A204.1 (cell line): ENCODE measurements around the gene DUSP8.
"Not testable (repeated sequence)": the region's sequence is repeated elsewhere in the genome, so short reads cannot be mapped to it uniquely, and the experiment has no call there.

Experiments used
- FAIRE-seq: peaks from 2 replicates; lab custom pipeline; 2012; peaks lifted over from hg19 to GRCh38; lab: Jason Lieb, UNC

Gene DUSP8

DNA sequence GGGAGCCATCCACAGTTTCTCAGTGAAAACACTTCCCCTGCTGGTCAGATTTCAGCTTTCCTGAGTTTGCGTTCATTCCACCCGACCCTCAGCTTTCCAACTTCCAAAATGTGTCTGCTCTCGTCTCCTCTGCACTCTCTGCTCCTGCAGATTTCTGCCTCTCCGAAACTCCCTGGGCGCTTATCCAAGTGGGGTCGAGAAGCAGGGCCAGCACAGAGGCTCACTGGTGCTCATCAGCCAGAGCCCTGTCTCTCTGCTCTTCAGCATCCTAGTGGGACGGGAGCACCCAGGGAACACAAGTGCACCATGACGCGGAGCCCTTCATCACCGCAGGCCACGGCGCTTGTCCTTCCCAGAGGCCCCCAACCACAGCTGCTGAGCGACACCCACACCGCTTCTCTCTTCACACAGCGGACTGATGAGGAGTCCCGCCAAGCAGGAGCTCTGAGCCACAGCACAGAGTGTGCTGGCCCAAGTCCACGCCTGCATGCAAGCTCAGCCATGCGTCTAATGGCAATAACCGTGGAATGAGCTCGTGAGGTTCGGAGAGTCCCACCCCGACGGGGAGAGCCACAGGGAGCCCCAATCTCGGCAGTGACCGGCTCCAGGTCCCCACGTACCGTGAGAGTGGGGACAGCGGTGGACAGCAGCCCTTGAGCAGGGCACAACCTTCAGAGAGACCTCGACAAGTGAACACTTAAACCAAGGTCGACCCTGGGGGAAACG, 57.6 kb downstream of the DUSP8 start:
- FAIRE-seq, result no peak

DNA sequence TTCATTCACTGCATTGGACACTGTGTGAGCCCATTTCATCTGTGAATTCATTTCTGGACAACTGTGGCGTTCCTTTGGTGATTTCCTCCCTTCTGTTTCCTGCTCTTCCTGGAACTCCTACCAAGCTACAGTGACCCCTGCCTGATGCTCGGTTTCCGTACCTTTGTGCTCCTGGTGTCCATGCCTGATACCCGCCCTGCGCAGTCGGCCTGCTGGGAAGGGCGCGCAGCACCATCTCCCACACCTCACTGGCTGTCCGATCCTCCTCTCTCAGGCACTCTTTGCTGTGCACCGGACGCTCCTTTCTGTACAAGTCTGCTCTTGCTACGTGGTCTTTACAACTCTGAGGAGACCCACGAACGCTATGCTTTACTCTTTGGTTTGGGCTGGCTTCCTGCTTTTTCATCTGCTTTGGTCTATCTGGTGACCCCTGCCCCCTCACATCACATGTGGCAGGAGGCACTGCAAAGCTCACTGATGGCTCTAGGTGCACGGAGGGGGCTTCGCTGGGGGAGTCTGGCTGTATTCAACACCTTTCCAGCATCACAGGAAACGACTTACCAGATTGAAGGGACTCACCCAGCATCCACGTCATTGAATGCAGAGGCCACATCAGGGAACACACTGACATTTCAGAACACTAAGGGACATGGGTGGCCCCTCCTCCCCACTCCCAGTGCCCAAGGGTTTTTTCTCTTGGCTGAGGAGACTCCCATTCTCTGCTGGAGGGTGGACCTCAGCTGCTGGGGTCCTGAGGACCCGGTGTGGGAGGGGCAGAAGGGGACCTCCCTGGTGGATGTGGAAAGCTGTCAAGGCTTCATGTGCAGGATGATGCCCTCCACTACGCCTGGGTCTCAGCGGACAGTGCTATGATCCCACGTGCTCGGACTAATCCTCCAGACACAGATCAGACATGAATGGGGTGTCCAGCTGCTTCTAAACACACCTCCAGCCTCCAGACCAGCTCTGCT, 58.5 kb downstream of the DUSP8 start:
- no peak for FAIRE-seq

DNA sequence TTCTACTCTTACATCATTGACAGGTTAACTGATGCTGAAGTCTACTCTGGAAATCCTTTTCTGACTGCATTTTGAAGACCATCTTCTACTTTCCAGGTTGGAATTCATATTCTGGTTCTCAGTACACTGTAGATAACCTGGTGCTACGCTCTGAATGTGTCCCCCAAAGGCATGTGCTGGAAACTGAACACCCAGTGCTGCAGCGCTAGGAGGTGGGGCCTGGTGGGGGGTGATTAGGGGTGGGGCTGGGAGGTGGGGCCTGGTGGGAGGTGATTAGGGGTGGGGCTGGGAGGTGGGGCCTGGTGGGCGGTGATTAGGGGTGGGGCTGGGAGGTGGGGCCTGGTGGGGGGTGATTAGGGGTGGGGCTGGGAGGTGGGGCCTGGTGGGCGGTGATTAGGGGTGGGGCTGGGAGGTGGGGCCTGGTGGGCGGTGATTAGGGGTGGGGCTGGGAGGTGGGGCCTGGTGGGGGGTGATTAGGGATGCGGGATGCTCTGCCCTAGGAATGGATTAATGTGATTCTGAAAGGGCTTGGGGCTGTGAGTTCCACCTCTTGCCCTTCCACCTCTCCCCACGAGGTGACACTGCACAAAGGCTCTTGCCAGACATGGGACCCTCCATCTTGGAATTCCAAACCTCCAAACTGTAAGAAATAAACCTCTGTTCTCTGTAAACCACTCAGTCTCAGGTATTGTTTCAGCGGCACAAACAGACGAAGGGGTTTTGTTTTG, 59.4 kb downstream of the DUSP8 start:
- FAIRE-seq, result not testable (repeated sequence)

DNA sequence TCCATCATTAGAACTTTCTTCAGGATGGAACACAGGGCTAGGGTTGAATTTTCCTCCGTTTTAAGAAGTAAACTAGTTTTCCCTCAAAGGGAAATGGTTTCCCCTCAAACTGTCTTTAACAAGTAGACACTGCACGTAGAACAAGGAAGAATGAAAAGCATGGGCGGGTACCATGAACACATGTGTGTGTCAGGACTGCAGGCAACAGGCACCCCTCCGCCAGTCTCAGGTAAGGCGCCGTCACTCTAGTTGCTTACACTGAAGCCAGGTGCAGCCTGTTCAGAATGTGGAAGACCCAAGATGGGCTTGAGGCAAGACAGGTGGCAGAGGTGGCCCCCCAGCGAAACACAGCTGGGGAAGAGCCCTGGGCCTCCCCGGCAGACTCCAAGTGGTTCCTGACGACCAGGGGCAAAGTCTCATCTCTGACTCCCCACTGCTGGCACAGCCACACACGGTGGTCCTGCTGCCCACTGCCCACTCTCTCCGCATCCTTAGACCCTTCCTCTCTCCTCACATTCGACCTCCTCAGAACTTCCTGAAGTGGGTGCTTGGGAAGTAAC, 60.1 kb downstream of the DUSP8 start:
- FAIRE-seq, result no peak

DNA sequence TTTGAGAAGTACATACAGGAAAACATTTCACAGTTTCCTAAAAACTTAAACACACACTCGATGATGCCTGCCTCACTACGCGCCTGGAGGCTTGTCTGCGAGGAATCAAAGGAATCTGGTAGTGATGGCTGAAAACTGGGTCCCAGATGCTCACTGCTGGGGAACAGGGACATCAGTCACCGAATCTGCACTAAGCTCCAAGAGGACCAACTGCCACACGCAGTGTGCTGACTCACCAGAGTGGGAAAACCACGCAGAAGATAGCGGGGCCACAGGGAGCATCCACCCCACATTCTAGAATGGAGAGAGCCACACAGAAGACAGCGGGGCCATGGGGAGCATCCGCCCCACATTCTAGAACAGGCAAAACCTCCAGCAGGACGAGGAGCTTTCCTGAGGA, 61.1 kb downstream of the DUSP8 start:
- no peak for FAIRE-seq

DNA sequence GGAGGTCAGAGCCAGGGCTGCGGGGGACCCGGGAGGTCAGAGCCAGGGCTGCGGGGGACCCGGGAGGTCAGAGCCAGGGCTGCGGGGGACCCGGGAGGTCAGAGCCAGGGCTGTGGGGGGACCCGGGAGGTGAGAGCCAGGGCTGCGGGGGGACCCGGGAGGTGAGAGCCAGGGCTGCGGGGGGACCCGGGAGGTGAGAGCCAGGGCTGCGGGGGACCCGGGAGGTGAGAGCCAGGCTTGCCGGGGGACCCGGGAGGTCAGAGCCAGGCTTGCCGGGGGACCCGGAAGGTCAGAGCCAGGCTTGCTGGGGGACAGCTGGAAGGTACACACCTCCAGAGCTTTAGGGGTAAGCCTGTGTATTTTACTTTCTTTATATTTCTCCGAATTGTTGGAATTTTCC, 61.7 kb downstream of the DUSP8 start:
- FAIRE-seq, result not testable (repeated sequence)

DNA sequence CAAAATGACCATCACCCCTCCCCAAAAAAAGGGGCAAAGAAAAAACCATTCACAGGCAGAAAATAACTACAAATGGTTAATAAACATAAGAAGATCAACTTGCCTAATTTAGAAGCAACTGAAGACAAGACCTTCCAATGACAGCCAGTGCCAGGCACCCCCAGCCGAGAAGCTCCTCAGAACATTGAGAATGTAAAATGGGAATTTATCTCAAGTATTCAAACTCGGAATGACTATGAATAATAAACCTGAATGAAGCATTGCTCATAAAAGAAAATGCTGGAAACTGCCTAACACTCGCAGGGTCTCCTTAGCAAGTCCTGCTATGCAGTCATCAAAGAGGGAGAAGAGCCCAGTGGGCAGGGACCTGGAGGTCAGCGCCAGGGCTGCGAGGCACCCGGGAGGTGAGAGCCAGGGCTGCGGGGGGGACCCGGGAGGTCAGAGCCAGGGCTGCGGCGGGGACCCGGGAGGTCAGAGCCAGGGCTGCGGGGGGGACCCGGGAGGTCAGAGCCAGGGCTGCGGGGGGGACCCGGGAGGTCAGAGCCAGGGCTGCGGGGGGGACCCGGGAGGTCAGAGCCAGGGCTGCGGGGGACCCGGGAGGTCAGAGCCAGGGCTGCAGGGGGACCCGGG, 62.3 kb downstream of the DUSP8 start:
- no peak for FAIRE-seq

DNA sequence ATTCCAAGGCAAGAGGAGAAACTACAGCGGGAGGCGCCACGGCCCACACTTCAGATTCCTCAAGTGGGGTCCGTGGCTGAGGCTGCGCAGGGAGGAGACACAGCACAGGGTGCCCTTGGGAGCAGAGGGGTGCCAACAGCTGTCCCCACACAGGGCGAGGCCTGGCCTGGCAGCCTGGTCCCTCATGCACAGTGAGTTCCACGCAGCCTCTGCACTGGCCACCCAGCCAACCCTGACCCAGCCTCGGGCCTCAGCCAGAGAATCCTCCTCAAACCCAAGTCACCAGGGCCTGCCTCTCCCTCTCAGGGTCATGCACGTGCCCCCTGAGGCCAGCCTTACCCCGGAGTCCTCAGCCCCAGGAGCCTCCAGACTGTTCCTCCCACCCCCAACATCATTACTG, 63.1 kb downstream of the DUSP8 start:
- no peak for FAIRE-seq

DNA sequence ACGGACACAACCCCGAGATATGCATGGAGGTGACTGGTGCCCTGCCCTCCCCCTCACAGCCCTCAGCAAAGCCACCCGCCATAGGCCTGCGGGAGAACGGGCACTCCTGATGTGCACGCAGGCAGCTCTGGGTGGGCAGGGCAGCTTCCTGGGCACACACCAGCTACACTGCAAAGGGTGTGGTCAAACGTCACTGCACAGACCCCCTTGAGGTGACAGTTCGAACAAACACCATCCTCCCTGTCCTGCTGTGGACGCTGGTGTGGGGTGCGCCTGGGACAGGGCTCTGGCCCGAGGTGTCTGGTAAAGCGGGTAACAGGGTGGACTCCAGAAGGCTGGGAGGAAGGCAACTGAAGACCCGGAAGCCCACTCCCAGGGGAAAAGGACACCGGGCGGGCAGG, 63.6 kb downstream of the DUSP8 start:
- no peak for FAIRE-seq

DNA sequence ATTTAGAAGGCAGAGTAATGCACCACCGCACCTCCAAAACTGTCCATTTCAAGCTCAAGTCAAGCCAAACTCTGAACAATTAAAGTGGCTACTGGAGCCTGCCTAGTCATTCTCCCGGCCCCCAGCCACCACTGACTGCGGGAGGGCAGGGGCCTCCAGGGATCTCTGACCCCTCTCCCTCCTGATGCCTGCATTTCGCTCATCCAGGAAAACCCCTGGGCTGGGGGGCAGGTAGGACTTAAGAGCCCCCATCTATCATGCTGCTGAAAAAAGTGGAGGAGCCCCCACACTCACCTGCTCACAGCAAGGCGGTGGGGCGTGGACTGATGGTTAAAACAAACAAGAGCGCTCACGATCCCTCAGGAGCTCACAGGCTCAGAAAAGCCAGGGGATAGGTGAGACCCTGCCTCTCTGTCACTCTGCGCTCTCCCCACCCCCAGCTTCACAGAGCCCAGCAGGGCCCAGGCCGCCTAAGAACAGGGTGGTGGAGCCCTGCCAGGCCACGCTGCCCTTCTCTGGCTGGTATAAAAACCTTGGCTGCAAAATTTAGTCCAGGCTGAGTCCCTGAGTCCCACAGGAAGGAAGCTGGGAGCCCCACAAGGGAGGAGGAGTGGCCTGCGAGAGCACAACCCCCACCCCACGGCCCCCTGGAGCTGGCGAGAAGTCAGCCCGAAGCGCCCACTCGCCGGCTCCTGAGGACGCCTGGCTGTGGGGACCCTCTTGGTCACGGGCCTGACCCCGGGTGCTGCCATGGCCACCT, 64.5 kb downstream of the DUSP8 start:
- FAIRE-seq, result no peak

DNA sequence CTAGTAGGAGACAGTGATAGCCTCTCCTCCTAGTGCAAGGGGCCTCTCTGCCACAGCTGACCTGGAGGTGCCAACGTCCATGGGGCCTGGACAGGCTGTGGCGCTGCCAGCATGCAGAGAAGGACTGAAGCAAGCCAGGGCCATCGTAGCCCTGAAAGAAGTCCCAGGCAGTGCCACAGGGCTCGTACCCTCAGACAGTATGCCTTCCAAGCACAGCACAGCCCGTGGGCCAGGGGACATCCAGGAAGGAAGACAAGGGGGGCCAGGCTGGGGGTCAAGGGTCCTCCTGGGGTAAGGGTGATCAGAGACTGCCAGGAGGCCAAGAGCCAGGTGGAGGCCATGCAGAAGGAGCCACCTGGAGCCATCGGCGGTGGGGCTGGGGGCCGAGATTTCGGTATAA, 65.1 kb downstream of the DUSP8 start:
- FAIRE-seq, result no peak

DNA sequence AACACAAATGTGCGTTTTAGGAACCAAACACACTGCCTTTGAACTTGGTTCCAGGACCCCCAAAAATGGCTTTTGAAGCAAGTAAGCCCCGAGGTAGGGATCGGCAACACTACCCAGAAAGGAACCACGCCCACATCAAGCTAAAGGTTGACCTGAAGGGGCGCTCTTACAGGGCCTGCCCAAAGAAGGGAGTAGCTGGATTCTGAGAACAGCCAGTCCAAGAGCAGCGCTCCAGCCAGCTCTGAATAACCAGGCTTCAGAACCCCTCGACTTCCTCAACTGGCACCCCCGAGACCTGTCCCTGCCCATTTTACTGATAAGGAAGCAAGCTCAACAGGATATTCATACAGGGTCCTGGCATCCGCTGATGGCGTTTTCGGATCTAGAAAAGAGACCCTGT, 66.6 kb downstream of the DUSP8 start:
- no peak for FAIRE-seq

DNA sequence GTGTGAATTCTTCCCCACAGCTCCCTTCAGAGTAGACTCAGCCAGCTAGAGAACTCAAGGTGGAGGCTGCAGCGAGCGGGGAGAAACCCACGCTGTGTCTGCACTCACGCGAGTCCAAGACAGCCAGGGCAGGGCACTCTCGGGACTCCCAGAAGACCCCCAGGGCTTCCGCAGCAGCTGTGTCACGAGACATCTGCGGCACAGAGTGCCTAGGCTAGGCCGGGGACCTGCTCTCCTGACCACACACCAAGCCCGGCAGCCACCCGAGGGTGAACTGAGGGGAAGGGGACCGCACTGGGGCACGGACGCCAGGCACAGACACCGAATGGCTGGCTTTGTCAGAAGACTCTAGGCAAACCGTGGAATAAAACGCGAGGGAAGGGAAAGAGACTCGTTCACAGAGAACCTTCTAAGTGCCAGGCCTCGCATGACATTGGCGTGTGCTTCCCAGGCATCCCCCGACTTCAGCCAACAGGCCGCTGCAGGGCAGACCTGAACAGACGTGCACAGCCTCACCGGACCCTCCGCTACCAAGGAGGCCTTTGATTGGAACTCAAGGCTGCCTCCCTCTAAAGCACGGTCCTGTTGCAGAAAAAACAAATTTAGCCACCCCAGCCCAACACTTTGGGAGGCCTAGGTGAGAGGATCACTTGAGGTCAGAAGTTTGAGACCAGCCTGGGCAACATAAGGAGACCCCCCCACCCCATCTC, 67.3 kb downstream of the DUSP8 start:
- FAIRE-seq, result no peak

DNA sequence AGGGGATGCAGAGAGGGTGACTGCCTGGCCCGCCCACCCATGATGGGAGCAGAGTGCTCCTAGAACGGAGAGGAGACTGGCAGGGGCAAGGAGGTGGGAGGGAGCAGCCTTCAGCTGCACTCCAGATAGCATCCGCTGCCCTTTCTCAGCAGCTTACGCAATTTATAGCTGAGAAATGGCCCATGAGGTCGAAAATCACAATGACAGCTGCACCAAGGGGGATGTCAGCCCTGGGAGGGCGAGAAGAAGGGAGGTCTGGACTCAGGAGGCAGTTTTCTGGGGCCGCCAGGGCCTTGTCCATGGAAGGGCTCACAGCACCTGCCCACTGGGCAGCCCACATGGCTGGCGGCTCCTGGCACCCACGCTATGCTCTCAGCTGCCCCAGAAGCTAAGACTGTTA, 67.9 kb downstream of the DUSP8 start:
- FAIRE-seq, result no peak
